ENCODE measurements around the gene SLC35B3.

SLC35B3 gene

GRCh38 chr6:8389036-8389818, 46.1 kb downstream of the SLC35B3 start:
- no peaks in the 10 kb centered on the region for H4K20me1 ChIP-seq (ENCODE audit: insufficient read depth, low read length)
- H3K9me2 ChIP-seq (ENCODE audit: low read depth, low read length), result no peaks in the 10 kb centered on the region
- H3K4me3 ChIP-seq (ENCODE audit: low read depth, low read length, poor library complexity, severe bottlenecking), result no peak overlapping the region
- no peak overlapping the region for H3K4me2 ChIP-seq (ENCODE audit: low read length)
- no peaks in the 10 kb centered on the region for H3K4me1 ChIP-seq (ENCODE audit: insufficient read depth, low read length, severe bottlenecking)
- H3K27me3 ChIP-seq (ENCODE audit: insufficient read depth, low read length), result no peaks in the 10 kb centered on the region
- TF ChIP-seq CTCF (IDR thresholded peaks at IDR 0.05; ENCODE audit: low read length), result no peak
- TF ChIP-seq EZH2 (IDR thresholded peaks at IDR 0.05; ENCODE audit: borderline replicate concordance, low read length), result no peak
- H3K36me3 ChIP-seq (ENCODE audit: insufficient read depth, low read length), result no peaks in the 10 kb centered on the region
- H3K27ac ChIP-seq (ENCODE audit: low read depth, low read length, poor library complexity, severe bottlenecking), result no peak overlapping the region
- no peak overlapping the region for H2AFZ ChIP-seq (ENCODE audit: low read length)
- no peak overlapping the region for H3K9ac ChIP-seq (ENCODE audit: low read length)
- H3K9me3 ChIP-seq (ENCODE audit: low read length), result no peaks in the 10 kb centered on the region
- no peaks in the 10 kb centered on the region for H3K79me2 ChIP-seq (ENCODE audit: insufficient read depth, low read length)
- no peaks in the 10 kb centered on the region for H3F3A ChIP-seq (ENCODE audit: insufficient read depth, low read length)

GRCh38 chr6:8387942-8388437, 47.4 kb downstream of the SLC35B3 start:
- H4K20me1 ChIP-seq (ENCODE audit: insufficient read depth, low read length), result no peaks in the 10 kb centered on the region
- H2AFZ ChIP-seq (ENCODE audit: low read length), result no peak overlapping the region
- H3K4me2 ChIP-seq (ENCODE audit: low read length), result no peak overlapping the region
- no peak overlapping the region for H3K27ac ChIP-seq (ENCODE audit: low read depth, low read length, poor library complexity, severe bottlenecking)
- H3K36me3 ChIP-seq (ENCODE audit: insufficient read depth, low read length), result no peaks in the 10 kb centered on the region
- no peaks in the 10 kb centered on the region for H3F3A ChIP-seq (ENCODE audit: insufficient read depth, low read length)
- H3K4me3 ChIP-seq (ENCODE audit: low read depth, low read length, poor library complexity, severe bottlenecking), result no peak overlapping the region
- no peaks in the 10 kb centered on the region for H3K9me2 ChIP-seq (ENCODE audit: low read depth, low read length)
- no peaks in the 10 kb centered on the region for H3K27me3 ChIP-seq (ENCODE audit: insufficient read depth, low read length)
- H3K9me3 ChIP-seq (ENCODE audit: low read length), result no peaks in the 10 kb centered on the region
- H3K9ac ChIP-seq (ENCODE audit: low read length), result no peak overlapping the region
- no peaks in the 10 kb centered on the region for H3K4me1 ChIP-seq (ENCODE audit: insufficient read depth, low read length, severe bottlenecking)
- no peaks in the 10 kb centered on the region for H3K79me2 ChIP-seq (ENCODE audit: insufficient read depth, low read length)
- TF ChIP-seq CTCF (IDR thresholded peaks at IDR 0.05; ENCODE audit: low read length) (no peak), EZH2 (IDR thresholded peaks at IDR 0.05; ENCODE audit: borderline replicate concordance, low read length) (no peak)

GRCh38 chr6:8383584-8383983, 51.8 kb downstream of the SLC35B3 start:
- no peak overlapping the region for H3K4me3 ChIP-seq (ENCODE audit: low read depth, low read length, poor library complexity, severe bottlenecking)
- H3K27ac ChIP-seq (ENCODE audit: low read depth, low read length, poor library complexity, severe bottlenecking), result no peak overlapping the region
- no peaks in the 10 kb centered on the region for H3K79me2 ChIP-seq (ENCODE audit: insufficient read depth, low read length)
- H3K4me2 ChIP-seq (ENCODE audit: low read length), result no peak overlapping the region
- no peaks in the 10 kb centered on the region for H4K20me1 ChIP-seq (ENCODE audit: insufficient read depth, low read length)
- TF ChIP-seq CTCF (IDR thresholded peaks at IDR 0.05; ENCODE audit: low read length), result no peak
- TF ChIP-seq EZH2 (IDR thresholded peaks at IDR 0.05; ENCODE audit: borderline replicate concordance, low read length), result no peak
- H3K9me3 ChIP-seq (ENCODE audit: low read length), result no peaks in the 10 kb centered on the region
- H3K27me3 ChIP-seq (ENCODE audit: insufficient read depth, low read length), result no peaks in the 10 kb centered on the region
- H3K36me3 ChIP-seq (ENCODE audit: insufficient read depth, low read length), result no peaks in the 10 kb centered on the region
- H3F3A ChIP-seq (ENCODE audit: insufficient read depth, low read length), result no peaks in the 10 kb centered on the region
- no peaks in the 10 kb centered on the region for H3K4me1 ChIP-seq (ENCODE audit: insufficient read depth, low read length, severe bottlenecking)
- no peak overlapping the region for H3K9ac ChIP-seq (ENCODE audit: low read length)
- H2AFZ ChIP-seq (ENCODE audit: low read length), result no peak overlapping the region
- no peaks in the 10 kb centered on the region for H3K9me2 ChIP-seq (ENCODE audit: low read depth, low read length)

Data from OCI-LY1 (cell line).